Measurements from ENCODE around the gene GUK1. TPM values are rescaled to one million over a fixed set of nuclear protein-coding genes. Genes with fewer than 3 reads are reported as not detected.
A peak's percentile ranks its signal among the peaks of the same experiment; 100 is the strongest.

GUK1 gene
- total RNA-seq, 4 donors from 2014 or later, result 124 to 406 (median 289) TPM

GRCh38 chr1:228101614-228101993 lies 38.5 kb upstream of the GUK1 start:
- H3K36me3 ChIP-seq, result no peaks in the 10 kb centered on the region
- DNase-seq, result no peak
- peak overlapping the region in 1 of 2 donors; percentile 92 for H3K27ac ChIP-seq
- no peaks in the 10 kb centered on the region for H3K27me3 ChIP-seq
- peaks cover 0 to 13% of the 10 kb centered on the region in 2 donors for H3K4me1 ChIP-seq
- TF ChIP-seq POLR2A (IDR thresholded peaks at IDR 0.05) (no peak), CTCF (IDR thresholded peaks at IDR 0.05) (no peak)
- no peak overlapping the region for H3K4me3 ChIP-seq
- intact Hi-C loops (cut with DNase I; ENCODE audit: low total_unique reads), result no loop called here
- no peaks in the 10 kb centered on the region for H3K9me3 ChIP-seq

- Histone ChIP-seq H3K4me1 (peaks cover 0 to 13% of the 10 kb centered on the region in 2 donors), H3K36me3 (no peaks in the 10 kb centered on the region), H3K9me3 (no peaks in the 10 kb centered on the region), H3K4me3 (peak overlapping the region; percentile 70 to 71), H3K27me3 (no peaks in the 10 kb centered on the region), H3K27ac (peak overlapping the region; percentile 72 to 92)
- intact Hi-C loops (cut with DNase I; ENCODE audit: low total_unique reads), result no loop called here
- no peak for TF ChIP-seq POLR2A (IDR thresholded peaks at IDR 0.05)
- no peak for DNase-seq
Observed at GRCh38 chr1:228101994-228102790, 37.9 kb upstream of the GUK1 start.

- H3K9me3 ChIP-seq, result no peaks in the 10 kb centered on the region
- peaks cover 0 to 18% of the 10 kb centered on the region in 2 donors for H3K4me1 ChIP-seq
- TF ChIP-seq POLR2A (IDR thresholded peaks at IDR 0.05), result peak; percentile 53 to 77
- peak in 1 of 4 experiments; percentile 39 for TF ChIP-seq CTCF (IDR thresholded peaks at IDR 0.05)
- peak within 1 kb of the TSS; percentile 72 to 92 for H3K27ac ChIP-seq
- peak; percentile 92 to 94 for DNase-seq
- peak within 1 kb of the TSS; percentile 70 to 71 for H3K4me3 ChIP-seq
- no peaks in the 10 kb centered on the region for H3K27me3 ChIP-seq
- no peaks in the 10 kb centered on the region for H3K36me3 ChIP-seq
- intact Hi-C loops (cut with DNase I; ENCODE audit: low total_unique reads), result no loop called here
Observed at GRCh38 chr1:228102791-228103620, 37.1 kb upstream of the GUK1 start, which contains the start of gene C1orf35. TSS of gene C1orf35 (minus strand) at chr1:228103325. CDS start at chr1:228103227, 98 bp downstream.

GRCh38 chr1:228104526-228105269 lies 35.4 kb upstream of the GUK1 start:
- no peak overlapping the region for H3K27ac ChIP-seq
- H3K36me3 ChIP-seq, result no peaks in the 10 kb centered on the region
- no peak for DNase-seq
- no peak overlapping the region for H3K4me3 ChIP-seq
- intact Hi-C loops (cut with DNase I; ENCODE audit: low total_unique reads), result no loop called here
- no peaks in the 10 kb centered on the region for H3K9me3 ChIP-seq
- H3K4me1 ChIP-seq, result peaks cover 0 to 25% of the 10 kb centered on the region in 2 donors
- H3K27me3 ChIP-seq, result no peaks in the 10 kb centered on the region
- TF ChIP-seq CTCF (IDR thresholded peaks at IDR 0.05), result no peak

GRCh38 chr1:228105270-228105995 lies 34.6 kb upstream of the GUK1 start:
- no peaks in the 10 kb centered on the region for H3K9me3 ChIP-seq
- intact Hi-C loops (cut with DNase I; ENCODE audit: low total_unique reads), result no loop called here
- H3K36me3 ChIP-seq, result no peaks in the 10 kb centered on the region
- H3K27ac ChIP-seq, result no peak overlapping the region
- H3K4me1 ChIP-seq, result peaks cover 0 to 25% of the 10 kb centered on the region in 2 donors
- DNase-seq, result no peak
- TF ChIP-seq CTCF (IDR thresholded peaks at IDR 0.05) (no peak), POLR2A (IDR thresholded peaks at IDR 0.05) (no peak)
- no peak overlapping the region for H3K4me3 ChIP-seq
- no peaks in the 10 kb centered on the region for H3K27me3 ChIP-seq

Data from uterus (tissue), 4 donors.